Upper lobe of left lung (tissue), 6 donors: ENCODE data around the gene ANAPC5. TPM values are rescaled to one million over a fixed set of nuclear protein-coding genes. Genes with fewer than 3 reads are reported as not detected.

ENCODE experiments used
- ATAC-seq, 2 donors: fragments of 200-7000 bp; cut with Tn5 transposase; one replicate each; pipeline ENCODE4 v1.9.1; 2022; ENCODE audit warnings: mild to moderate bottlenecking in 2 of 2, moderate library complexity in 2 of 2; ENCODE audit not compliant: low FRiP score in 2 of 2
- DNase-seq, 2 donors: peaks; one replicate each; pipeline ENCODE4 v3.0.0-alpha.2; 2019 to 2020
- H3K27ac ChIP-seq, 4 donors: fragments of 200-600 bp; sonication (generic); one replicate each; pipeline ENCODE4 v1.5.1; 2016 to 2019
- H3K27me3 ChIP-seq, 4 donors: fragments of 200-600 bp; sonication (generic); one replicate each; pipeline ENCODE4 v1.5.1; 2017 to 2019
- H3K36me3 ChIP-seq, 4 donors: fragments of 200-600 bp; sonication (generic); one replicate each; pipeline ENCODE4 v1.5.1; 2016 to 2019
- H3K4me1 ChIP-seq, 4 donors: fragments of 200-600 bp; sonication (generic); one replicate each; pipeline ENCODE4 v1.5.1; 2018 to 2019
- H3K4me3 ChIP-seq, 4 donors: fragments of 200-600 bp; sonication (generic); one replicate each; pipeline ENCODE4 v1.5.1; 2017 to 2019; ENCODE audit warnings: mild to moderate bottlenecking in 2 of 4, moderate library complexity in 1 of 4
- H3K9me3 ChIP-seq, 4 donors: fragments of 200-600 bp; sonication (generic); one replicate each; pipeline ENCODE4 v1.5.1; 2018 to 2019
- CTCF ChIP-seq, 6 experiments: fragments of 450-650 bp in 4 of 6; fragments of 200-600 bp in 2 of 6; sonication (generic) in 2 of 6; IDR thresholded peaks; one replicate each; pipeline ENCODE4 v1.5.1; 2016 to 2019; ENCODE audit warnings: antibody characterized with exemption in 6 of 6
- EP300 ChIP-seq, 4 donors: sonication (generic); formaldehyde crosslinking; IDR thresholded peaks; one replicate each; pipeline ENCODE4 v1.5.1; 2017; ENCODE audit warnings: antibody characterized with exemption in 4 of 4, control low read depth in 2 of 4
- POLR2A ChIP-seq, 4 donors: fragments of 450-650 bp; IDR thresholded peaks; one replicate each; pipeline ENCODE4 v1.5.1; 2016 to 2017; ENCODE audit warnings: antibody characterized with exemption in 4 of 4, mild to moderate bottlenecking in 2 of 4
- POLR2AphosphoS5 ChIP-seq, 2 donors: sonication (generic); formaldehyde crosslinking; IDR thresholded peaks; one replicate each; pipeline ENCODE4 v1.5.1; 2017; ENCODE audit warnings: antibody characterized with exemption in 2 of 2
- WGBS, 2 donors: methylation state at CpG; one replicate each; pipeline ENCODE4 v1.1.5; 2017 to 2018; 5-methylcytosine and 5-hydroxymethylcytosine counted together
- total RNA-seq, 6 donors: library from RNA; depleted of rRNA in 4 of 6; stranded (reverse); fragments of >200 nt in 4 of 6; gene quantifications; one replicate each; pipeline versions ENCODE4 v1.1.0 to v1.2.1, GENCODE V29; 2016 to 2021
- donor health status: DM: no; HTN: no; CAD: no; lungs with moderate emphysema.
- donor health status: DM: no; HTN: yes; CAD: no; lungs with severe emphysema.

Gene ANAPC5
- total RNA-seq, 6 donors from 2014 or later = 68.1 to 172 (median 87.3) TPM

GRCh38 chr12:121279507-121279915, 72.7 kb downstream of the ANAPC5 start:
- 60 to 63% methylated on average over 7 to 10 of the region's 10 CpGs for WGBS, 2 donors
- peaks cover 21 to 32% (median 25%) of the 10 kb centered on the region in 4 donors for H3K4me1 ChIP-seq
- no peaks in the 10 kb centered on the region for H3K9me3 ChIP-seq
- DNase-seq (peak in 1 of 2 donors; percentile 40), ATAC-seq (peak; percentile 31 to 58)
- no peaks in the 10 kb centered on the region for H3K27me3 ChIP-seq
- peaks cover 0 to 16% (median 3%) of the 10 kb centered on the region in 4 donors for H3K36me3 ChIP-seq
- no peak overlapping the region for H3K4me3 ChIP-seq
- H3K27ac ChIP-seq = peak overlapping the region; percentile 67 to 86 (median 77)
- TF ChIP-seq POLR2AphosphoS5 (IDR thresholded peaks at IDR 0.05) (peak; percentile 17 to 55), CTCF (IDR thresholded peaks at IDR 0.05) (no peak), EP300 (IDR thresholded peaks at IDR 0.05) (no peak)

GRCh38 chr12:121279071-121279375, 73.2 kb downstream of the ANAPC5 start:
- peak in 1 of 2 donors; percentile 79 for DNase-seq

GRCh38 chr12:121278169-121279070, 73.8 kb downstream of the ANAPC5 start:
- DNase-seq = peak in 1 of 2 donors; percentile 79
- Histone ChIP-seq H3K27me3 (no peaks in the 10 kb centered on the region), H3K4me1 (peaks cover 21 to 26% (median 25%) of the 10 kb centered on the region in 4 donors), H3K4me3 (no peak overlapping the region), H3K36me3 (peaks cover 0 to 26% (median 13%) of the 10 kb centered on the region in 4 donors), H3K27ac (peak overlapping the region; percentile 67 to 86 (median 77)), H3K9me3 (no peaks in the 10 kb centered on the region)
- TF ChIP-seq EP300 (IDR thresholded peaks at IDR 0.05) (no peak), POLR2A (IDR thresholded peaks at IDR 0.05) (no peak)
- WGBS, 2 donors = 70 to 84% methylated on average over 13 to 15 of the region's 15 CpGs
- ATAC-seq = peak; percentile 31 to 49

More at GRCh38 chr12:121279071-121279375, 73.2 kb downstream of the ANAPC5 start:
- no peaks in the 10 kb centered on the region for H3K27me3 ChIP-seq
- no peak overlapping the region for H3K4me3 ChIP-seq
- H3K36me3 ChIP-seq = peaks cover 0 to 21% (median 7%) of the 10 kb centered on the region in 4 donors
- WGBS, 2 donors = 20 to 65% methylated on average over 1 to 13 of the region's 13 CpGs
- no peak for TF ChIP-seq POLR2A (IDR thresholded peaks at IDR 0.05)
- no peak for TF ChIP-seq EP300 (IDR thresholded peaks at IDR 0.05)
- TF ChIP-seq CTCF (IDR thresholded peaks at IDR 0.05) = no peak
- TF ChIP-seq POLR2AphosphoS5 (IDR thresholded peaks at IDR 0.05) = no peak
- H3K9me3 ChIP-seq = no peaks in the 10 kb centered on the region
- peaks cover 21 to 29% (median 25%) of the 10 kb centered on the region in 4 donors for H3K4me1 ChIP-seq
- ATAC-seq = peak in 1 of 2 donors; percentile 24
- peak overlapping the region; percentile 67 to 86 (median 77) for H3K27ac ChIP-seq

- Histone ChIP-seq H3K27me3 (no peaks in the 10 kb centered on the region), H3K36me3 (peaks cover 0 to 27% (median 16%) of the 10 kb centered on the region in 4 donors), H3K4me3 (no peak overlapping the region), H3K4me1 (peaks cover 21 to 26% (median 25%) of the 10 kb centered on the region in 4 donors), H3K27ac (peak overlapping the region; percentile 67 to 86 (median 77)), H3K9me3 (no peaks in the 10 kb centered on the region)
- no peak for ATAC-seq
- DNase-seq = no peak
- WGBS, 2 donors = 76 to 82% methylated on average over 6 of the region's 6 CpGs
- TF ChIP-seq CTCF (IDR thresholded peaks at IDR 0.05) (no peak), POLR2AphosphoS5 (IDR thresholded peaks at IDR 0.05) (no peak), EP300 (IDR thresholded peaks at IDR 0.05) (no peak), POLR2A (IDR thresholded peaks at IDR 0.05) (no peak)
These were observed 74.8 kb downstream of the ANAPC5 start for GRCh38 chr12:121277374-121277759.

- peak in 1 of 2 donors; percentile 5 for ATAC-seq
- peak in 1 of 2 donors; percentile 80 for DNase-seq
- WGBS, 2 donors = 92 to 98% methylated on average over 8 to 18 of the region's 35 CpGs
These were observed 78.0 kb downstream of the ANAPC5 start for GRCh38 chr12:121274036-121274763.

More at GRCh38 chr12:121274036-121274763, 78.0 kb downstream of the ANAPC5 start:
- peaks cover 14 to 20% (median 18%) of the 10 kb centered on the region in 4 donors for H3K4me1 ChIP-seq
- no peak overlapping the region for H3K4me3 ChIP-seq
- no peak for TF ChIP-seq POLR2AphosphoS5 (IDR thresholded peaks at IDR 0.05)
- no peak for TF ChIP-seq POLR2A (IDR thresholded peaks at IDR 0.05)
- no peak for TF ChIP-seq EP300 (IDR thresholded peaks at IDR 0.05)
- no peaks in the 10 kb centered on the region for H3K9me3 ChIP-seq
- H3K27me3 ChIP-seq = no peaks in the 10 kb centered on the region
- H3K36me3 ChIP-seq = peaks cover 3 to 51% (median 32%) of the 10 kb centered on the region in 4 donors
- H3K27ac ChIP-seq = no peak overlapping the region
